ENCODE measurements around the gene DOCK2. TPM values are rescaled to one million over a fixed set of nuclear protein-coding genes. Genes with fewer than 3 reads are reported as not detected.
A peak's percentile ranks its signal among the peaks of the same experiment; 100 is the strongest.

Gene DOCK2
- polyA plus RNA-seq, 3 donors, result 57.5 to 178 (median 115) TPM

DNA sequence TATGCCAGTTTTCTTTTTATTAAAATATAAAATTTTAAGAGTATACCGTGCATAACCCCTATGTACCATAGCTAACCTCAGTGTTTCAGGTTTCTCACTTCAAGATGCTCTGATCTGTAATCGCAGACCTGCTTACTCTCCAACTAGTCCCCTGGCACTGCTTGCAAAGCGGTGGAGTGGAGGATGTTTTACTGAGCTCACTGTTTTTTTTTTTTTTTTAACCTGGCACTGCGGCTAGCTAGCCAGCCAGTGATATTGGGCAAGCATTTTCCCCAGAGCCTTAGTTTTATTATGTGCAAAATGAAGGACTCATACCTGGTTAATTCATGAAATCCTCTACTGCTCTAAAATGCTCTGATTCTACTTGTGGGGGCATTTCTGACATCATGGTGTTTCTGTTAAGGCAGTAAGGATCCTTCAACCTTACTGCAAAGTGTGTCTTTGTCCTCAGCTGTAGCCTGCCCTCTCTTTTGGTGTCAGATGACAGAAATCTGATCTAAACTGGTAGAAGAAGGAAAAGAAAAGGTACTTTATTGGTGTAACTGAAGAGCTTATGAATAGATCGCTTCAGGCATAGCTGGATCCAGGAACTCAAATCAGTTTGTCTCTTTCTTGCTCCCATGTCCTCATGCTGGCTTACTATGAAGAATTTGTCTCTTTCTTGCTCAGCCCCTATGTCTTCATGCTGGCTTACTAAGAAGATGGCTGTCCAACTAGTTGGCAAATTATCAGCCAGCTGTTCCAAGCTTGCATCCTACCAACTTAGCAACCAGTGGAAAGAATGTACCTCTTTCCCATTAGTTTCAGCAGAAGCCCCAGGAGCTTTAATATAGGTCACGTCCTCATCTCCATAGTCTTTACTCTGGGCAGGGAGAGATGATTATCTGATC, 59.8 kb downstream of the DOCK2 start:
- Histone ChIP-seq H4K20me1 (ENCODE audit: insufficient read depth, low read length) (peaks cover 98% of the 10 kb centered on the region), H2AFZ (ENCODE audit: insufficient read depth, low read depth, low read length, poor library complexity, severe bottlenecking) (no peak overlapping the region), H3K9ac (ENCODE audit: insufficient read depth, low read length, poor library complexity, severe bottlenecking) (no peak overlapping the region), H3K27me3 (ENCODE audit: control insufficient read depth in 2 of 2, insufficient read depth in 2 of 2, low read length in 2 of 2) (no peaks in the 10 kb centered on the region), H3K27ac (ENCODE audit: low read depth in 1 of 2, low read length in 2 of 2) (no peak overlapping the region), H3K4me2 (replicated peaks; ENCODE audit: extremely low read depth, low read length, poor library complexity, severe bottlenecking) (no peak overlapping the region), H3K4me3 (replicated peaks in 1 of 3; ENCODE audit: low read depth in 2 of 3, low read length in 3 of 3) (no peak overlapping the region), H3K4me1 (ENCODE audit: control insufficient read depth in 1 of 2, insufficient read depth in 2 of 2, low read length in 2 of 2) (no peaks in the 10 kb centered on the region), H3K9me3 (replicated peaks in 1 of 2; ENCODE audit: control insufficient read depth in 1 of 2, insufficient read depth in 1 of 2, low read length in 2 of 2) (no peaks in the 10 kb centered on the region), H3K36me3 (replicated peaks in 1 of 2; ENCODE audit: control insufficient read depth in 1 of 2, insufficient read depth in 2 of 2, low read length in 2 of 2) (peaks cover 98 to 100% of the 10 kb centered on the region in 2 donors), H3K79me2 (ENCODE audit: insufficient read depth, low read length) (peaks cover 3% of the 10 kb centered on the region)
- 100% methylated on average over 1 of the region's 6 CpGs for WGBS (ENCODE audit: insufficient coverage)
- Mint-ChIP-seq H3K4me3 (no peak overlapping the region), H3K27ac (peak overlapping the region in 2 of 7 donors; percentile 6 to 40), H3K27me3 (ENCODE audit: low read depth in 3 of 3) (peaks cover 0 to 1% (median 0%) of the 10 kb centered on the region in 3 donors), H3K4me1 (no peaks in the 10 kb centered on the region), H3K36me3 (peaks cover 91 to 98% of the 10 kb centered on the region in 2 donors), H3K9me3 (no peaks in the 10 kb centered on the region)
- no peak for TF ChIP-seq CTCF (IDR thresholded peaks at IDR 0.05)
- intact Hi-C loops (cut with micrococcal nuclease), result no loop called here
- no peak for DNase-seq

GRCh38 chr5:169697511-169697890, 60.4 kb downstream of the DOCK2 start:
- Histone ChIP-seq H3K9ac (ENCODE audit: insufficient read depth, low read length, poor library complexity, severe bottlenecking) (no peak overlapping the region), H3K4me3 (replicated peaks in 1 of 3; ENCODE audit: low read depth in 2 of 3, low read length in 3 of 3) (no peak overlapping the region), H3K4me1 (ENCODE audit: control insufficient read depth in 1 of 2, insufficient read depth in 2 of 2, low read length in 2 of 2) (no peaks in the 10 kb centered on the region), H3K27me3 (ENCODE audit: control insufficient read depth in 2 of 2, insufficient read depth in 2 of 2, low read length in 2 of 2) (no peaks in the 10 kb centered on the region), H3K9me3 (replicated peaks in 1 of 2; ENCODE audit: control insufficient read depth in 1 of 2, insufficient read depth in 1 of 2, low read length in 2 of 2) (no peaks in the 10 kb centered on the region), H3K4me2 (replicated peaks; ENCODE audit: extremely low read depth, low read length, poor library complexity, severe bottlenecking) (no peak overlapping the region), H3K79me2 (ENCODE audit: insufficient read depth, low read length) (peaks cover 3% of the 10 kb centered on the region), H3K36me3 (replicated peaks in 1 of 2; ENCODE audit: control insufficient read depth in 1 of 2, insufficient read depth in 2 of 2, low read length in 2 of 2) (peaks cover 98 to 100% of the 10 kb centered on the region in 2 donors), H4K20me1 (ENCODE audit: insufficient read depth, low read length) (peaks cover 98% of the 10 kb centered on the region), H2AFZ (ENCODE audit: insufficient read depth, low read depth, low read length, poor library complexity, severe bottlenecking) (no peak overlapping the region), H3K27ac (ENCODE audit: low read depth in 1 of 2, low read length in 2 of 2) (no peak overlapping the region)
- TF ChIP-seq CTCF (IDR thresholded peaks at IDR 0.05), result no peak
- Mint-ChIP-seq H3K4me1 (no peaks in the 10 kb centered on the region), H3K4me3 (no peak overlapping the region), H3K27me3 (ENCODE audit: low read depth in 3 of 3) (peaks cover 0 to 1% (median 0%) of the 10 kb centered on the region in 3 donors), H3K9me3 (no peaks in the 10 kb centered on the region), H3K27ac (peak overlapping the region in 1 of 7 donors; percentile 63), H3K36me3 (peaks cover 94 to 98% of the 10 kb centered on the region in 2 donors)
- WGBS (ENCODE audit: insufficient coverage), result no CpG with 5 or more reads among the region's 2 CpGs
- DNase-seq, result no peak
- intact Hi-C loops (cut with micrococcal nuclease), result no loop called here

Measured in CD14-positive monocyte (primary cell).